NCI-H2196 (cell line): ENCODE measurements around the gene BCL11A.

ENCODE experiments used
- DNase-seq: peaks from one replicate; lab custom pipeline; 2025; ENCODE audit not compliant: unreplicated experiment; lab: John Stamatoyannopoulos, UW

BCL11A gene

DNA sequence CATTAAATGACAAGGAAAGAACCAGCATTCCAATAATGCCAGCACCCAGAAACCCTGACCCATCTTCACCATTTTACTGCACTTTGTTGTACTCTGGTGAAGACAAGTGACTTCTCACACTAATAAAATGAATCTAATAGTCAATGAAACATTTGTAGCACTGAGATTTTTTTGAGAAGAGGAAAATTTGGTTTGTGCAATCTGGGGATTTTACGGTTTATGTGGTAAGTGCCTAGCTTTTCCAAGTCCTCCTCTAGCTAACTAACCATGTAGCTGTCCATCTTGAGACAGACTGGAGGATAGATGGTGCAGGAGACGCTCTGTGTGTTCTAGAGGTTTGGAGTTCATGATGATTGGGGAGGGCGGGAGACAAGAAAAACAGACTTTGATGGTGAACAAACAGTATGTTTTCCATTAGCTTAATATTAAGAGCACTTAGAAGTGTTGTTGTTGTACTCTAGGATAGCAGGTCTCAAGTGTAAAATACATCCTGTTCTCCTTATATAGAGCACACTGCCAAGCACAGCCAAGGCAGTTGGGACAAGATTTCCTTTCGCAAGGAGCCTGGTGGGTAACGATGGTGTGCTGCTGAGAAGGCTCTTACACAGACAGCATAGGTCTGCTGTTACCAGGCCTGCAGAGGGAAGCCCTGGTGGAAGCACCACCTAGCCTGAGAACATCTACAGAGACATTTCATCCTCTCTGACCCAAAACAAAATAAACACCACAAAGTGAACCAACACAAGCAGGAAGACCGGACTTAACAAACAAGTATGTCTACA lies 83.7 kb downstream of the BCL11A start:
- DNase-seq: no peak

DNA sequence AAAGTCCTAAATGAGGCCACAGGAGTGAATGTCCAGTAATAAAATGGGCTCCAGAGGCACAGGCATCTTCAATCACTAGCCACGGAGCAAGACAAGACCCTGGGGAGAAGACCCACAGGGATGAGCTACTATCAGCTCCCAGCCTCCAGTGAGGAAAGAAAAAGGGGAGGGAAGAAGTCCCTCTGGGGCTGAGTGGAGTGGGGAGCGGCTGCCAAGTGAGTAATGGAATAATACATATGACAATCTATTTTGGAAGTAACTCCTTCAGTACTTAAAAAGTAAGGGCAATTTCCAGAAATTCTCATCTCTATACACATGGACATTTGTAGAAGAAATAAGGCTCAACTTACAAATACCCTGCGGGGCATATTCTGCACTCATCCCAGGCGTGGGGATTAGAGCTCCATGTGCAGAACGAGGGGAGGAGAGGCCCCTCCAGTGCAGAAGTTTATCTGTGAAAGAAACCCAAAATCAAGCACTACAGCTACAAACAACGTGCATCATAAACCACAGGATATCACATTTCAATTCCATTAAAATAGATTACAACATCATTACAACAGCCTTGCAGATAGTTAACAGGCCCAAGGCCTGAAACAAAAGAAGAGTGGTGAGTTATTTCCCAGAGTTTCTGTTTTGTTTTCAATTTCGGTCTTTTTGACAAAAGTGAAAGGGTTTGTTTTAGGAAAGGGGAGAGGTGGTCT lies 84.9 kb downstream of the BCL11A start:
- no peak for DNase-seq

DNA sequence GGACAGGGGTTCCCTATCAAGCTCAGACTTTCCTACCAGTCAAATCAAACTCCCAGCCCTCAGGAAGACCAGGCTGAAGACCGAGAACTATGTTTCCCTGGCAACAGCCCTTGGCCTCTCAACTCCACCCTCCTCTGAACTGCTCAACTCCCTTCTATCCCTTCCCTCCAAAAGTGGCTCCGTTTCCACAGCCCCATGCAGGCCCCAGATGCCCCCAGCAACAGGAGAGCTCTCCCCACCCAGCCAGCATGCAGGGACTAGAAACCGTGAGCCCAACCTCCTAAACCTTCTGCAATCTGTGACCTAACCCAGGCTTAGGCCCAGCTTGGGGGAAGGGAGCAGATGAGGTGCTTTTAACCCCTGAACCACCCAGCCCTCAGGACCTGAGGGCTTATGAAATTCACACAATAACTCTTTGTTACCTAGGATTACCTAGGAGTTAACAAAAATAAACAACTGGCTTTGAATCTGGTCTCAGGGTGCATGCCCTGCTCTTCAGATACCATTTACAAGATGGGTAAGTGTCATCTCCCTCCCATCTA lies 87.2 kb downstream of the BCL11A start:
- DNase-seq: no peak

DNA sequence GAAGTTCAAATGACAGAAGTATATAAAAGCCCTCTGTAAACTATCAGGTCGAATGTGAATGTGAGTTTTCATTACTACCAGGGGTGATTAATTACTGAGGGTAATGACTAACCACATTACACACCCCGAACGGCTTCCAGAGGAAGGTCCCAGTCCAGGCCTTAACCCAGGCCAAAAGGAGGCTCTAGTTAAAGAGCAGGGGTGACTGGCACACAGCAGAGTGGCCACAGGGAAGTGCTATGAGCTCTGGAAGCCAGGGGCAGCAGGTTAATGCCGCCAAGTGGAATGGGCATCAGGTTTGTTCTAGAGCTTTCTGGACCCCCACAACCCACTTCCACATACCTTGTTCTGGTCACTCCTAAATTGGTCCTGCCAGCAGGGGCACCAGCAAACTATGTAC lies 87.7 kb downstream of the BCL11A start:
- DNase-seq: no peak

DNA sequence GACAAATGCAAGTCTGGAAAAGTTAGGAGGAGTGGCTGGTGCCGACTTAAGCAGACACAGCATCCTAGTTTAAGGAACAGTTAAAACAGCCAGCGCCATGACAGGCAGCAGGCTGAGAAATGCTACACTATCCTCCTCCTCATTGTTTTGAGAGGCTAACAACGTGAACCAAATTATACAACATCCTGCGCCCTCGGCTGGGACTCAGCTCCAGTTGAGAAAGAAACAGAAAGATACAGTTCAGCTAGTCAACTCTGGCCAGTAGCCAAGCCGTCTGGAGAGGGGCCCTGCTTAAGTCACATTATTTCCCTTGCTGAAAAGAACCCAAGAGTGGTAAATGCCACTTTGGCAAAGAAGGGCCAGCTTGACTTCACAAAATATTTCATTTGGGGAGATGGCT lies 90.2 kb downstream of the BCL11A start:
- no peak for DNase-seq

DNA sequence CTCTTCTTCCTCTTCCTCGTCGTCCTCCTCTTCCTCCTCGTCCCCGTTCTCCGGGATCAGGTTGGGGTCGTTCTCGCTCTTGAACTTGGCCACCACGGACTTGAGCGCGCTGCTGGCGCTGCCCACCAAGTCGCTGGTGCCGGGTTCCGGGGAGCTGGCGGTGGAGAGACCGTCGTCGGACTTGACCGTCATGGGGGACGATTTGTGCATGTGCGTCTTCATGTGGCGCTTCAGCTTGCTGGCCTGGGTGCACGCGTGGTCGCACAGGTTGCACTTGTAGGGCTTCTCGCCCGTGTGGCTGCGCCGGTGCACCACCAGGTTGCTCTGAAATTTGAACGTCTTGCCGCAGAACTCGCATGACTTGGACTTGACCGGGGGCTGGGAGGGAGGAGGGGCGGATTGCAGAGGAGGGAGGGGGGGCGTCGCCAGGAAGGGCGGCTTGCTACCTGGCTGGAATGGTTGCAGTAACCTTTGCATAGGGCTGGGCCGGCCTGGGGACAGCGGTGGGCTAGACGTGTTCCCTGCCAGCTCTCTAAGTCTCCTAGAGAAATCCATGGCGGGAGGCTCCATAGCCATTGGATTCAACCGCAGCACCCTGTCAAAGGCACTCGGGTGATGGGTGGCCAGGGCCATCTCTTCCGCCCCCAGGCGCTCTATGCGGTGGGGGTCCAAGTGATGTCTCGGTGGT lies 91.9 kb downstream of the BCL11A start:
- no peak for DNase-seq

DNA sequence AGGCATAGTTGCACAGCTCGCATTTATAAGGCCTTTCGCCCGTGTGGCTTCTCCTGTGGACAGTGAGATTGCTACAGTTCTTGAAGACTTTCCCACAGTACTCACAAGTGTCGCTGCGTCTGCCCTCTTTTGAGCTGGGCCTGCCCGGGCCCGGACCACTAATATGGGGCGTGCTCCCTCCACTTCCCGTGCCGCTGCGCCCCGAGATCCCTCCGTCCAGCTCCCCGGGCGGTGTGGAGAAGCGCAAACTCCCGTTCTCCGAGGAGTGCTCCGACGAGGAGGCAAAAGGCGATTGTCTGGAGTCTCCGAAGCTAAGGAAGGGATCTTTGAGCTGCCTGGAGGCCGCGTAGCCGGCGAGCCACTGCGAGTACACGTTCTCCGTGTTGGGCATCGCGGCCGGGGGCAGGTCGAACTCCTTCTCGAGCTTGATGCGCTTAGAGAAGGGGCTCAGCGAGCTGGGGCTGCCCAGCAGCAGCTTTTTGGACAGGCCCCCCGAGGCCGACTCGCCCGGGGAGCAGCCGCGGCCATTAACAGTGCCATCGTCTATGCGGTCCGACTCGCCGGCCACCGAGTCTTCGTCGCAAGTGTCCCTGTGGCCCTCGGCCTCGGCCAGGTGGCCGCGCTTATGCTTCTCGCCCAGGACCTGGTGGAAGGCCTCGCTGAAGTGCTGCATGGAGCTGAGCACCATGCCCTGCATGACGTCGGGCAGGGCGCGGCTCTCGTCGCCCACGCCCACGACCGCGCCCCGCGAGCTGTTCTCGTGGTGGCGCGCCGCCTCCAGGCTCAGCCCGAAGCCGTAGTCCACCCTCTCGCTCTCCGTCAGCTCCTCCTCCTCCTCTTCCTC lies 92.7 kb downstream of the BCL11A start:
- no peak for DNase-seq

DNA sequence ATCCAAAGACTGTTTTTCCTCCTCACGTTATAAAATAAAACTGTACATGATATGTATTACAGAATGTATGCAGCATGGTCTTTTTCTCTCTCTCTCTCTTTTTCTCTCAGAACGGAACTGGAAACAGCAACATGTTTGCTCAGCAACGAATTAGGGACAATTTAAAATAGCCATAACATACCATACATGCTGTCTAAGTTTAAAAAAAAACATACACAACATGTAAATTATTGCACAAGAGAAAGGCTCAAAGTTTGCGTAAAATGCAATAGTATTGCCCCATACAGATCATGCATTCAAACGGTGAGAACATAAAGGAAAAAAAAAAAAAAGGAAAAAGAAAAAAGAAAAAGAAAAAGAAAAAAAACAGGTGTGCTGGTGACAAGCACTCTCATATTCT lies 93.6 kb downstream of the BCL11A start:
- DNase-seq: no peak

DNA sequence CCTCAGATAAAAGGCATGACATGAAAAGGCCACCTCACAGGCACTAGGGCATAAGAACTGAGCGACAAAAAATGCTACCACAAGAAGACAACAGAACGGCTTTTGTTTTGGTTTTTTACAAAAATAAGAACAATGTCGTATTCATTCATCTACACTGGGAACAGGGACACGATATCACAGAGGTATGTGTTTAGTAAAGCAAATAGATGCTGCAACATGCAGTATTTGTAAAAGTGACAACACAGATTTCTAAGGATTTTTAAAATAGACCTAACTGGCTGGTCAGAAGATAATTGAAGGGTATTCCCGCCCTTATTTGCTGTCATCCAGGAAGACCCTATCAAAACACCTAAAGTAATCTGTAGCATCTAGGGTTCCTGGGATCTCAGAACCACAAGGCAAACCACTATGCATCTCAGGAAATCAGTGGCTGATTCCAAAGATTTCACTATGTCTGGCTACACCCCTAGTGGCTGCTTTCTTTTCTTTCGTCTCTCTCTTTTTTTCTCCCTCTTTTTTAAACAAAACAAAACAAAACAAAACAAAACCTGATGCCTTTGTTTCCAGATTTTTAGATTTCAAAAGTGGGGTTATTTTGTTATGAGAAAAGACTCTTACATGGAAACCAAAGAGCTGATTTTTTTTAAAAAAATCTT lies 97.2 kb downstream of the BCL11A start:
- no peak for DNase-seq

DNA sequence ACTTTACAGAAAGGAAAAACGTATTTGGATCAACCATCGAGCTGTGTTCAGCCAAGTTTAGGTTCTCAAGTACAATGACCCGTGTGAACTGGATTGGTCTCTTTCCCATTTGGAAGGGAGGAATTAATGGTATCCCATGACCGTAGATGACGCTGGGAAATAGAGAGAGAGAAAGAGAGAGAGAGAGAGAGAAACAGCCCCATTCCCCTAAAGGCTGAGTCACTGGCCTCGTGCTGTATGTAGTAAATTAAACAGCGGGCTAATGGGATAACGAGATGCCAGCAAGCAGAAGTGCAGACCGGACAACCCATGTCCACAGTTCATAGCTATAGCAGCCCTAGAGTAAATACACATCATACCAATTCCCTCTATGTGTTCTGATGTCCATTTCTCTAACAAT lies 99.6 kb downstream of the BCL11A start:
- no peak for DNase-seq

DNA sequence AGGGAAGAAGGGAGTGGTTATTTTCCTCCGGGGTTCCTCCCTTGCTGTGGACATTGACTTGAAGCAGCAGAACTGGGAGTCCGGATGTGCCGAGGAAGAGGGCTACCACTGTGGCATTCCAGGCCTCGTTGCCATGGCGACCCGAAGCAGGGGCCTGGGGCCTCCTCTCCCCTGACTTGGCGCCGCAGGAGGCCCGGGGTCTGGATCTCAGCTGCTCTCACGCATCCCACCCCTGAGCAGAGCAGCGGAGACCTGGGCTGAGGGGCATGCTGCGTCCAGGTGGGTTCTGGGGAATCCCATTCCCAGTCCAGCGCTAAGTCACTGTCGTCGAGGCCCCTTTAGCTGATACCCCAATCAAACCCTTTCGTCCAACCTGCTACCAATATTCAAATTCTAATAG lies 100.2 kb downstream of the BCL11A start:
- DNase-seq: no peak

DNA sequence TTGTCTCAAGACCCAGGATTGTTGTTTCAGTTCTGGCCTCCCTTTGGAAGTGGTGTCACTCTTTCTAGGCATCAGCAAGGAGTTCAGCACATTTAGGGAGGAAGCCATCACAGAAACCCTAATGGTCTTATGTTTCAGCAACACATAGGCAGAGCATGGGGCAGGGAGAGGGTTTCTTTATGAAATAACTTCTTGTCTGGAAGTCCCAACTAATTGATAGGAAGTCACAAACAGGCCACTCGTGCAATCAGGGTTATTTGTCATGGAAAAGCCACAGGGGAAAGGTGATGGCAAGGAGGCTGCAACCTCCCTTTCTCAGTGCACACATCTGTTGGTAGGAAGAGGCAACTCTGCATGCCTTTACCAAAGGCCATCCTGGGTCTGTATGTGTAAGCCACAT lies 103.0 kb downstream of the BCL11A start:
- no peak for DNase-seq

DNA sequence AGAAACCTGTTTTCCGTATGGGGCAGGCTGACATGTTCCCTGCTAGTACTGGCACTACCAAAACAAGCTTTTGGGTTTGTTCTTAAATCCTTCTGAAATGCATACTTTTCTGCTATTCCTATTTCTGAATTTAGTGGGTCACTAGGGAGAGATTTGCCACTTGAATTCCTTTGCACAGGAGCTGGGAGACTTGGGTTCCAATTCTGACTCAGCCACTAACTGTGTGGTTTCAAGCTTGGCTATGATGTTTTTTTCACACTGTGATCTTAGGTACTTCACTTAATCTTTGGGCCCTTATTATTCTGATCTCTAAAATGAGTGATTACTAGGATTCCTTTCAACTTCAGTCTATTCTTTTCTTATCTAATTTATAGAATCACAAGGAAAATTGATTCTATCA lies 105.5 kb downstream of the BCL11A start:
- no peak for DNase-seq

DNA sequence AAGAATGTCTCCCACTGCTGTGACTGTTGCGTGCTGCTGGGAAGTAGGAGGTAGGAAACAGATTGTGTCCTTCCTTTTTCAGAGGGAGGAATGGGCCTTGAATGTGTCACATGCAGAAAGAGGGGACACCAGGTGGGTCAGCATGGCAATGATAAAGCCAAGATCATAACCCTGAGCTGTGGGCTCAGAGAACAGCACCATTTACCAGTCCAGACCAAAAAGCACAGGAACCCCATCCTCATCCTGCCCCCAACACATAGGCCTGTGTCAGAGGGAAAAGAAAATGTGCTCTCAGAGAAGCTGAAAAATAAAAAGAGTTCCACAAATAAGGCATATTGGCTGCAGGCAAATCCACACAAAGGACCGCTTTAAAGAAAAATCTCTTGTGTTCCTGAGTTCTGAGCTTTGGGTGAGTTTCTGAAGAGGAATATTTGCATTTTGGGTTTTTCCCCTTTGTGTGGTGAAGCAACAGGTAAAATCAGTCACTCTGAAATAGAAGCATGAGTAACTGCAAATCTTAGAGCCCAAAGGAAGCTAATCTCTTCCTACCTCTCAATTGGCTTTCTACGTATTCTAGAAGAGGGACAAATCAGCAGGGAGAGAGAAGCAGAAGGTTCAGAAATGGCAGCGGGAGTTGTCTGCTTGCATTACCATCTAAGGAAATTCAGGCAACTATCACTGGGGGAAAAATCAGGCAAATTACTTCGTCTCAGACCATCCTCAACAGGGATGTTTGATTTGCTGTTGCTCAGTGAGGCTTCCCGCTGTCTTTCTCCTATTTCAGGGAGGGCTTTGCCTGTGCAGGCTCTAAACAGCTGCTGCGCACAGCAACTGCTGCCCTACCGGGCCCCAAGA lies 106.8 kb downstream of the BCL11A start:
- DNase-seq: no peak

DNA sequence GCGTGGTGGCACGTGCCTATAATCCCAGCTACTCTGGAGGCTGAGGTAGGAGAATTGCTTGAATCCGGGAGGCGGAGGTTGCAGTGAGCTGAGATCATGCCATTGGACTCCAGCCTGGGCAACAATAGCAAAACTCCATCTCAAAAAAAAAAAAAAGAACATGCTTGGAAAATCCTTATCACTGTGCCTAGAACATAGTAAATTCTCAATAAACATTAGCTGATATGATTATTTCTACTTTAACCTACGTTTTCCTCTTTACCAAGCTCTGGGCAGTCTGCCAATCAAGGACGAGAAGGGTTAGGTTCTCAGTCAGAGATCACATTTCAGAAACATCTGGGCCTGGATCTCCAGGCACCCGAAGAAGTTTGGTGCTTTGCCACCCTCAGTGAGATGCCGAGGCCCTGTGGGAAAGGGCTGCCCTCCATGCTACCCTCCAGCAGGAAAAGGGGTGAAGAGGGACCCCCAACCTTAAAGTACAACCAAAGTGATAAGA lies 107.7 kb downstream of the BCL11A start:
- DNase-seq: no peak

DNA sequence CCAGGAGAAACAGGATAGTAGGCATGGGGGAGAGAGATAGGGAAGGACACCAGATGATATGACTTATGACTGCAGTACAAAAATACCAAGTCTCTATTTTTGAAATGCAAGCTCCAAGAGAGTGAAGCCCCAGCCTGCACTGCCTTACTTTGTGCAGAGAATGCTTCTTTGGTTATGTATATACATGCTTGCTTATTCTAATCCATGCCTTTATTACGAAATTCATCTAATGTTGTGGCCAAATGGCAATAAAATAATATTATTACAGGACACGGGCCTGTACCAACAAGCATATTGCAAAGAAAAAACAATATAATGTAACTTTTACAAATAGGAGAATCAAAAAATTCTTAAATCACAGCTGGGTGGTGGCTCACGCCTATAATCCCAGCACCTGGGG lies 110.8 kb downstream of the BCL11A start:
- DNase-seq: no peak

DNA sequence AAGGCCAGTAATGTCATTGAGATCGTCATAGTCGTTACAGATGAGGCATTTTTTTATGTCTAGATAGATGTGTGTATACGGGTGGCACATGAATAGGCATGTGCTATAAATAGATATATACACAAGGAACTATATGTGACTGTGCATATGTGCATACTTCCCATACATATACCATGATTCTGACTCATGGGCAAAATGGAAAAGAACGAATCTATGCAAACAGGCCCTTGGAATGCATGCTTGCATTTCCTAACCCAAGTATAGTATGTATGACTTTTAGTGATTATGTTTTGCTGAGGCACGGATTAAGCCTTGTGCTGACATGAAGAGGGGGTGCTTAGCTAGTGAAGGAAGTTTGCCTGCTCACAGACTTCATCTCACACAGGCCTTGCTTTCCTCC lies 111.7 kb downstream of the BCL11A start:
- DNase-seq: no peak

DNA sequence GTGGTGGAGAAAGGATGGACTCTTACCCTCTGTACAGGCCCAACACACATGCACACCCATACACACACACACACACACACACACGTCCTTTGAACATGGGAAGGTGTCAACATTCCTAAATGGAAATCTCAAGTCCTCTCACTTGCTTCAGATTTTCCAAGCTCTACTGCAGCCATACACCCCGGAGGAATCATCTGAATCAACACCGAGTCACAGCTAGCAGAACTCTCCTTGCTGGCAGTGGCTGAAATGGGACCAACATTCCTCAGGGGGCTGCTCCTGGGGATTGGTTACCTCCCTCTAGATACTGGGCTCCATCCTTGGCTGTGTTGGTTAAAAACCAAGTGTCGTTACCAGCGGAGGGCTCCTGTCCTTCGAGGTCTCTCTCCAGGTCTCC lies 112.7 kb downstream of the BCL11A start:
- no peak for DNase-seq

DNA sequence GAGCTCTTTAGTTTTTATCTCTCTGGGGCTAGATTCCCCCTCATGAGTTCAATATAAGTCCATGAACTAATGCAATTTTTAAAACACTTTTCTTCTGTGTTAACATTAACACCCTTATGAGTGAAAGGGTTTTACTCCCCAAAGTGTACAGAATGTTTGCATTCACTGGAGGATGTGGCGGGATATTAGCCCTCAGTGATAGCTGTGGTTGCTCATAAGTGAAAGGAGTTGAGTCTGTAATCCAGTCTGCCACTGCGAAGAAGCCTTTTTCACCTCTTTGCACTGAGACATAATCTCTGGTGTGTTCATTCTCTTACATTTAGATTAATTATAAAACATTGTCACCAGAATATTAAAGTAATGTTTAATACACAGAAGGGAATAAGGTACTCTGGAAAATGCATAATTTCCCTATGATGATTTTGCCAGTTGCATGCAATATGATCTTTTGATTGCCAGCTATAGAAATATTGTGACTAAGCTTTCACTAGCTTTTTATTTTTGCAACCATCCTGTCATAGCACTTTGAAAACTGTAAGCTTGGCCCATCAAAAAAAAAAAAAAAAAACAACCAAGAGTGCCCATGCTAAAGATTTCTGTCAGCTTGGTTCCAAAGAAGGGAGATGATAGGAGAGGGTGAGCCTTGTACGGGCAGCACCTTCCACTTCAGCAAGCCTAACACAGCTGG lies 113.2 kb downstream of the BCL11A start:
- DNase-seq: no peak
